ENCODE results near the gene EIF4H.
A peak's percentile ranks its signal among the peaks of the same experiment; 100 is the strongest.

Gene EIF4H

GRCh38 chr7:74182453-74183090 is 8.4 kb downstream of the EIF4H start:
- Histone ChIP-seq H3K4ac (ENCODE audit: low read depth, low read length) (no peak overlapping the region), H3K4me1 (ENCODE audit: control insufficient read depth, low read depth, low read length) (peaks cover 5% of the 10 kb centered on the region), H3K4me2 (ENCODE audit: low read length) (no peak overlapping the region), H3K4me3 (ENCODE audit: low read length) (no peak overlapping the region), H3K27me3 (ENCODE audit: insufficient read depth, low read length, poor library complexity) (no peaks in the 10 kb centered on the region), H3K56ac (ENCODE audit: low read length) (no peak overlapping the region), H3K79me2 (ENCODE audit: control insufficient read depth, insufficient read depth, low read length) (peaks cover 99% of the 10 kb centered on the region), H2AK5ac (ENCODE audit: low read length) (no peak overlapping the region), H3K27ac (ENCODE audit: low read depth, low read length) (no peak overlapping the region), H4K8ac (ENCODE audit: low read depth, low read length) (no peak overlapping the region), H3K79me1 (ENCODE audit: low read length) (peaks cover 3% of the 10 kb centered on the region), H2BK5ac (ENCODE audit: low read length) (no peak overlapping the region), H3K36me3 (ENCODE audit: control insufficient read depth, insufficient read depth, low read length) (peaks cover 1% of the 10 kb centered on the region), H2BK15ac (replicated peaks; ENCODE audit: low read depth) (no peak overlapping the region), H3K9ac (ENCODE audit: low read length) (no peak overlapping the region), H3K18ac (ENCODE audit: low read length) (no peak overlapping the region), H2BK120ac (ENCODE audit: low read depth, low read length) (no peak overlapping the region), H3K23ac (ENCODE audit: low read length) (no peak overlapping the region), H4K5ac (ENCODE audit: low read length) (no peak overlapping the region)
- no peak for DNase-seq
- WGBS (ENCODE audit: extremely low coverage, insufficient coverage, low lambda C conversion rate) = no CpG with 5 or more reads among the region's 6 CpGs

- no peak for DNase-seq
- H2BK15ac ChIP-seq (replicated peaks; ENCODE audit: low read depth) = no peak overlapping the region
- H4K8ac ChIP-seq (ENCODE audit: low read depth, low read length) = no peak overlapping the region
- no peak overlapping the region for H4K5ac ChIP-seq (ENCODE audit: low read length)
- H3K4me1 ChIP-seq (ENCODE audit: control insufficient read depth, low read depth, low read length) = peaks cover 5% of the 10 kb centered on the region
- no peak overlapping the region for H3K9ac ChIP-seq (ENCODE audit: low read length)
- no peak overlapping the region for H3K18ac ChIP-seq (ENCODE audit: low read length)
- no peak overlapping the region for H3K4ac ChIP-seq (ENCODE audit: low read depth, low read length)
- peaks cover 99% of the 10 kb centered on the region for H3K79me2 ChIP-seq (ENCODE audit: control insufficient read depth, insufficient read depth, low read length)
- no peak overlapping the region for H3K4me2 ChIP-seq (ENCODE audit: low read length)
- peaks cover 4% of the 10 kb centered on the region for H3K36me3 ChIP-seq (ENCODE audit: control insufficient read depth, insufficient read depth, low read length)
- no peak overlapping the region for H2AK5ac ChIP-seq (ENCODE audit: low read length)
- H3K27me3 ChIP-seq (ENCODE audit: insufficient read depth, low read length, poor library complexity) = no peaks in the 10 kb centered on the region
- H3K79me1 ChIP-seq (ENCODE audit: low read length) = peaks cover 6% of the 10 kb centered on the region
- no peak overlapping the region for H3K23ac ChIP-seq (ENCODE audit: low read length)
- no peak overlapping the region for H3K4me3 ChIP-seq (ENCODE audit: low read length)
- peak overlapping the region; percentile 43 for H3K56ac ChIP-seq (ENCODE audit: low read length)
- H3K27ac ChIP-seq (ENCODE audit: low read depth, low read length) = no peak overlapping the region
- no peak overlapping the region for H2BK5ac ChIP-seq (ENCODE audit: low read length)
- H2BK120ac ChIP-seq (ENCODE audit: low read depth, low read length) = no peak overlapping the region
- no CpG with 5 or more reads among the region's 3 CpGs for WGBS (ENCODE audit: extremely low coverage, insufficient coverage, low lambda C conversion rate)
These were observed 9.0 kb downstream of the EIF4H start for GRCh38 chr7:74183142-74183541.

- H3K4me3 ChIP-seq (ENCODE audit: low read length) = no peak overlapping the region
- H3K79me1 ChIP-seq (ENCODE audit: low read length) = peaks cover 12% of the 10 kb centered on the region
- H3K4me1 ChIP-seq (ENCODE audit: control insufficient read depth, low read depth, low read length) = peaks cover 5% of the 10 kb centered on the region
- peak overlapping the region; percentile 47 for H3K56ac ChIP-seq (ENCODE audit: low read length)
- no peak overlapping the region for H3K18ac ChIP-seq (ENCODE audit: low read length)
- no peaks in the 10 kb centered on the region for H3K27me3 ChIP-seq (ENCODE audit: insufficient read depth, low read length, poor library complexity)
- H4K5ac ChIP-seq (ENCODE audit: low read length) = no peak overlapping the region
- no peak overlapping the region for H3K23ac ChIP-seq (ENCODE audit: low read length)
- no peak overlapping the region for H2BK5ac ChIP-seq (ENCODE audit: low read length)
- H3K36me3 ChIP-seq (ENCODE audit: control insufficient read depth, insufficient read depth, low read length) = peaks cover 8% of the 10 kb centered on the region
- peaks cover 99% of the 10 kb centered on the region for H3K79me2 ChIP-seq (ENCODE audit: control insufficient read depth, insufficient read depth, low read length)
- H4K8ac ChIP-seq (ENCODE audit: low read depth, low read length) = no peak overlapping the region
- no CpG with 5 or more reads among the region's 7 CpGs for WGBS (ENCODE audit: extremely low coverage, insufficient coverage, low lambda C conversion rate)
- no peak overlapping the region for H3K4me2 ChIP-seq (ENCODE audit: low read length)
- no peak overlapping the region for H2BK15ac ChIP-seq (replicated peaks; ENCODE audit: low read depth)
- no peak overlapping the region for H2AK5ac ChIP-seq (ENCODE audit: low read length)
- H3K9ac ChIP-seq (ENCODE audit: low read length) = peak overlapping the region; percentile 33
- H2BK120ac ChIP-seq (ENCODE audit: low read depth, low read length) = no peak overlapping the region
- H3K27ac ChIP-seq (ENCODE audit: low read depth, low read length) = no peak overlapping the region
- H3K4ac ChIP-seq (ENCODE audit: low read depth, low read length) = no peak overlapping the region
- peak; percentile 70 for DNase-seq
These were observed 9.7 kb downstream of the EIF4H start for GRCh38 chr7:74183653-74184450.

- Histone ChIP-seq H2BK120ac (ENCODE audit: low read depth, low read length) (no peak overlapping the region), H3K4me3 (ENCODE audit: low read length) (no peak overlapping the region), H2BK5ac (ENCODE audit: low read length) (no peak overlapping the region), H3K56ac (ENCODE audit: low read length) (no peak overlapping the region), H4K8ac (ENCODE audit: low read depth, low read length) (no peak overlapping the region), H3K23ac (ENCODE audit: low read length) (no peak overlapping the region), H3K4ac (ENCODE audit: low read depth, low read length) (no peak overlapping the region), H2AK5ac (ENCODE audit: low read length) (no peak overlapping the region), H4K5ac (ENCODE audit: low read length) (no peak overlapping the region), H3K36me3 (ENCODE audit: control insufficient read depth, insufficient read depth, low read length) (peaks cover 14% of the 10 kb centered on the region), H3K9ac (ENCODE audit: low read length) (no peak overlapping the region), H3K27ac (ENCODE audit: low read depth, low read length) (no peak overlapping the region), H3K4me1 (ENCODE audit: control insufficient read depth, low read depth, low read length) (peaks cover 5% of the 10 kb centered on the region), H3K4me2 (ENCODE audit: low read length) (no peak overlapping the region), H3K18ac (ENCODE audit: low read length) (no peak overlapping the region), H2BK15ac (replicated peaks; ENCODE audit: low read depth) (no peak overlapping the region), H3K79me2 (ENCODE audit: control insufficient read depth, insufficient read depth, low read length) (peaks cover 92% of the 10 kb centered on the region), H3K27me3 (ENCODE audit: insufficient read depth, low read length, poor library complexity) (no peaks in the 10 kb centered on the region), H3K79me1 (ENCODE audit: low read length) (peaks cover 17% of the 10 kb centered on the region)
- DNase-seq = no peak
- no CpG with 5 or more reads among the region's 6 CpGs for WGBS (ENCODE audit: extremely low coverage, insufficient coverage, low lambda C conversion rate)
These were observed 10.9 kb downstream of the EIF4H start for GRCh38 chr7:74185016-74185415.

- Histone ChIP-seq H2BK5ac (ENCODE audit: low read length) (no peak overlapping the region), H3K27me3 (ENCODE audit: insufficient read depth, low read length, poor library complexity) (no peaks in the 10 kb centered on the region), H3K4ac (ENCODE audit: low read depth, low read length) (no peak overlapping the region), H3K4me2 (ENCODE audit: low read length) (no peak overlapping the region), H2AK5ac (ENCODE audit: low read length) (no peak overlapping the region), H4K5ac (ENCODE audit: low read length) (no peak overlapping the region), H3K4me1 (ENCODE audit: control insufficient read depth, low read depth, low read length) (peaks cover 5% of the 10 kb centered on the region), H3K4me3 (ENCODE audit: low read length) (no peak overlapping the region), H3K23ac (ENCODE audit: low read length) (no peak overlapping the region), H2BK120ac (ENCODE audit: low read depth, low read length) (no peak overlapping the region), H3K79me1 (ENCODE audit: low read length) (peaks cover 21% of the 10 kb centered on the region), H4K8ac (ENCODE audit: low read depth, low read length) (no peak overlapping the region), H3K79me2 (ENCODE audit: control insufficient read depth, insufficient read depth, low read length) (peaks cover 89% of the 10 kb centered on the region), H3K27ac (ENCODE audit: low read depth, low read length) (no peak overlapping the region), H2BK15ac (replicated peaks; ENCODE audit: low read depth) (no peak overlapping the region), H3K36me3 (ENCODE audit: control insufficient read depth, insufficient read depth, low read length) (peaks cover 19% of the 10 kb centered on the region), H3K9ac (ENCODE audit: low read length) (no peak overlapping the region), H3K18ac (ENCODE audit: low read length) (no peak overlapping the region), H3K56ac (ENCODE audit: low read length) (no peak overlapping the region)
- no CpG with 5 or more reads among the region's 5 CpGs for WGBS (ENCODE audit: extremely low coverage, insufficient coverage, low lambda C conversion rate)
- no peak for DNase-seq
These were observed 11.5 kb downstream of the EIF4H start for GRCh38 chr7:74185636-74186035.
